Myocyte (in vitro differentiated cells): ENCODE data around the gene CIP2A. TPM values are rescaled to one million over a fixed set of nuclear protein-coding genes. Genes with fewer than 3 reads are reported as not detected.

Source experiments
- DNase-seq: peaks from one replicate; pipeline ENCODE4 v3.0.0-alpha.2; 2012; ENCODE audit warnings: low read depth
- total RNA-seq: library from RNA; depleted of rRNA; stranded (reverse); fragments of >200 nt; gene quantifications from 2 replicates; pipeline ENCODE4 v1.2.3, GENCODE V29; 2014

Gene CIP2A
- total RNA-seq, 1 donor from 2014 or later = 5.6 TPM

- DNase-seq = no peak
These were observed 78.2 kb downstream of the CIP2A start for GRCh38 chr3:108511055-108511454.

- no peak for DNase-seq
These were observed 78.7 kb downstream of the CIP2A start, which contains the start of gene MYH15 for GRCh38 chr3:108510496-108510895. Gene MYH15, minus strand, starts transcription at chr3:108510596. Its CDS starts 66 bp downstream, at chr3:108510530.

GRCh38 chr3:108509871-108510270 is 79.4 kb downstream of the CIP2A start:
- no peak for DNase-seq

GRCh38 chr3:108509263-108509662 is 80.0 kb downstream of the CIP2A start:
- no peak for DNase-seq

GRCh38 chr3:108507902-108508301 is 81.3 kb downstream of the CIP2A start:
- DNase-seq = no peak

- no peak for DNase-seq
These were observed 83.4 kb downstream of the CIP2A start for GRCh38 chr3:108505811-108506210.

- no peak for DNase-seq
These were observed 85.5 kb downstream of the CIP2A start for GRCh38 chr3:108503722-108504121.

- DNase-seq = no peak
These were observed 87.7 kb downstream of the CIP2A start for GRCh38 chr3:108501535-108501934.

GRCh38 chr3:108500728-108501127 is 88.5 kb downstream of the CIP2A start:
- peak; percentile 15 for DNase-seq

Other genes with a start within 250 kb of the CIP2A start
- 0.19 and 0.42 TPM in 2 replicates for gene MYH15, start 78.8 kb downstream of the CIP2A start, total RNA-seq
- gene DZIP3, start 284 bp upstream of the CIP2A start, total RNA-seq = 24.5 and 32.4 TPM in 2 replicates
- not detected in 2 replicates for gene RETNLB, start 168.0 kb upstream of the CIP2A start, total RNA-seq
- not detected in 2 replicates for gene TRAT1, start 233.3 kb upstream of the CIP2A start, total RNA-seq